GM19193 (cell line): ENCODE measurements around the gene PPP2R2C.

ENCODE experiments used
- POLR2A ChIP-seq: IDR thresholded peaks from 4 replicates; pipeline ENCODE4 v1.6.1; 2011; ENCODE audit not compliant: insufficient read depth, insufficient read length; ENCODE audit errors: extremely low read depth

PPP2R2C gene

GRCh38 chr4:6448476-6449170, 23.8 kb downstream of the PPP2R2C start:
- no peak for TF ChIP-seq POLR2A

- no peak for TF ChIP-seq POLR2A
Measured at GRCh38 chr4:6447672-6448171, 24.7 kb downstream of the PPP2R2C start.

DNA sequence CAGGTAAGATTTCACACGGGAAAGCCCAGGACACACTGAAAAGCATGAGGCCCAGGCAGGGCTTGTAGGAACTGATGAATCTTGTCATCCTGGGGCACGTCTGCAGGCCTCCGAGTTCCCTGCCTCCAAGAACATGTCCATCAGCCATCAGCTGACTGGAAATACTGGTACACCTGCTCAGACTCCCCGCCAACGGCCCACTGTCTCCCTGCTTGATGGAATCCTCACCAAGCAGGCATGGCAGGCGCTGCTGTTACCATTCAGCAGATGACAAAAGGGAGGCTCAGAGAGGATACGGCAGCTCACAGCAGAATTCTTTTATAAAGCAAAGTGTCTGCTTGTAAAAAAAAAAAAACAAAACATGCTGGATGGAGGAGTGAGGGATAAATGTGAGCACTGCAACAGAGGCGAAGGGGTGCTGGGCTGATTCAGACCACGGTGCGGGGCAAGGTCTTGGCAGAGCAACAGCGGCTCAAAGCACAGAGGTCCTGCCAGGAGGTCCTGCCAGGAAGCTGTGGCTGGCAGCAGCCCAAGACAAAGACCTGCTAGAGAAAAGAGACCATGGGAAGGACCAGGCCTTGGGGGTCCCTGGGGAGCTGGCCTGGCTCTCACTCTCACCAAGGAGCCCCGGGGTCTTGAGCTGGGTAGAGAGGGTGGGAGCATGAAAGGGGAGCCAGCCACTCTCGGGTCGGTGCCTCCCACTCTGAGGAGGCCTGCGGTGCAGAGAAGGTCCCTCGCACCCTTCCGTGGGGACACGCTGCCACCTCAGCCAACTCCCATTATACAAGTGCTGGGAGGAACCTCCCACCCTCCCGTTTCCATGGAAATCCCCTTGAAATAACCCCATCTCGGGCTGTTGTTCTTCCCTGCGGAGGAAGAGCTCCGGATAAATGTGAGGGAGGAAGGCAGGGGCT, 25.6 kb downstream of the PPP2R2C start:
- no peak for TF ChIP-seq POLR2A

DNA sequence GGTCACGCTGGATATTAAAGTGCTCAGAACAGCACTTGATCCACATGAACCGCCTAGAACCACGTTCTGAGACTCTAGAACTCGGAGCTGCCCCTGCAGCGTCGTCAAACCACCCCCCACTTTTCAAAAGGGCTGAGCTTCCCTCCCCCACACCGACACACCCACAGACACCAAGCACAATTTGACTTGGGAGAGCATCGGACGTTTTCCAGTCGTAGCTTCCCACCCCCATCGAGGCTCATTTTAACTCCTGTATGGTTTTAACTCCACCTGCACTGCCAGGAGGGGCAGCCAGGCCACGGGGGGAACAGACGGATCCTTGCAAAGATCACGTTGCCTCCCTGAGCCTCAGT, 26.3 kb downstream of the PPP2R2C start:
- TF ChIP-seq POLR2A = no peak

- TF ChIP-seq POLR2A = no peak
Measured at GRCh38 chr4:6445403-6446129, 26.8 kb downstream of the PPP2R2C start.

- no peak for TF ChIP-seq POLR2A
Measured at GRCh38 chr4:6444582-6444981, 27.8 kb downstream of the PPP2R2C start.

DNA sequence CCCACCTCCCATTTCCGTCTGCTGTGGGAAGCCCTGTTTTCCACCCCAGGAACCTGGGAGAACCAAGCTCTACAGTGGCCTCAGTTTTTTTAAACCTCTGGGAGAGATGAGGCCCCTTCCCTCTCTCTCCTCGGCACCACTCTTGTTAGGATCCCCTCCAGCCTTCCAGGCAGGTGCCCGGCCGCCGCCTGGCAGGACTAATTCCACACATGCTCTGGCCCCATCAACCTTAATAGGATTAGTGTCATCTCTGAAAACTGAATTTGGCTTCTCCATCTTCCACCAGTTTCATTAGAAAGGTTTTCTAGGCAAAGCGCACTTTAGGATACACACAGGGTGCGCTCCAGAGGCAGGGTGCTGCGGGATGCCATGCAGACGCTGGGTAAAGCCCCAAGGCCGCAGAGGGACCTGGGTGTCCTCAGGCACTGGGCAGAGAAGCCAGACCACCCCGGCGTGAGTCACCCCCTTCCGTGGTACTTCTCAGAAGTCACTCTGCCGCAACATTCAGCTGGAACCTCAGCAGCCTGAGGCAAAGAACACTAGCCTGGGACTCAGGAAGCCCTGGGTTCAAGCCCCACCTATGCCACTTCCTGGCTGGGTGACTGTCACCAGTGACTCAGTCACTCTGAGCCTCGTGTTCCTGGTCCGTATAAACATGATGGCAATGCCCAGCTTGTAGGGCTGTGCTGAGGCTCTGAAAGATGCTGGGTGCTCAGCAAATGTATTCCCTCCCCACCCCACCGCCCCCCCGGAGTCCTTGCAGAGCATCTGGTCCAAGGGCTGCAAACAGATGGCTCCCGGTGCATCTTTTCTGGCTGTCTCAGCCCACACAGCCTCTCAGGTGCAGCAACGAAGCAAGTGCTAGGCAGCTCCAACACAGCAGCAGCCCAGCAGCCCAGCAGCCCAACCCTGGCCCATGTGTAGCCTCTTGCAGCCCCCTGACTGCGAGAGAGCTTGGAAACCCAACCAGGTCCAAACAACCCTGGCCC, 29.1 kb downstream of the PPP2R2C start:
- TF ChIP-seq POLR2A = no peak

GRCh38 chr4:6442555-6442954, 29.9 kb downstream of the PPP2R2C start:
- no peak for TF ChIP-seq POLR2A

DNA sequence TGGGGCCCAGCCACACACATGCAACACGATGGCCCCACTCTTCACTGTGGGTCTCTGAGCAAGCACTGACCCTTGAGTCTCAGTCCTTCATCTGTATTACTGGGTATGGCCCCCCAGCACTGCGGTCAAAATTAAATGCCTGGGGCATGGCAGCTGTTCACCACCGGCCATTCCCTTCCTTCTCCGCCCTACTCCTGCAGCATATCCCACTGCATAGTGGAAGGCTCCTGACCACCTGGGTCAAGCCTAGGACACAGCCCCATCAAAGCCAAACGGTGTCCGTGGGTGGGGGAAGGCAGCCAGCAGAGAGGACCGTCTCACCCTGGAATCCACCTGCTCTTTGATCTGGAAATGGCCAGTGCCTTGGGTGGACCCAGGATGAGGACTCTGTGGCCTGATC, 30.7 kb downstream of the PPP2R2C start:
- no peak for TF ChIP-seq POLR2A

- no peak for TF ChIP-seq POLR2A
Measured at GRCh38 chr4:6441202-6441582, 31.2 kb downstream of the PPP2R2C start.

DNA sequence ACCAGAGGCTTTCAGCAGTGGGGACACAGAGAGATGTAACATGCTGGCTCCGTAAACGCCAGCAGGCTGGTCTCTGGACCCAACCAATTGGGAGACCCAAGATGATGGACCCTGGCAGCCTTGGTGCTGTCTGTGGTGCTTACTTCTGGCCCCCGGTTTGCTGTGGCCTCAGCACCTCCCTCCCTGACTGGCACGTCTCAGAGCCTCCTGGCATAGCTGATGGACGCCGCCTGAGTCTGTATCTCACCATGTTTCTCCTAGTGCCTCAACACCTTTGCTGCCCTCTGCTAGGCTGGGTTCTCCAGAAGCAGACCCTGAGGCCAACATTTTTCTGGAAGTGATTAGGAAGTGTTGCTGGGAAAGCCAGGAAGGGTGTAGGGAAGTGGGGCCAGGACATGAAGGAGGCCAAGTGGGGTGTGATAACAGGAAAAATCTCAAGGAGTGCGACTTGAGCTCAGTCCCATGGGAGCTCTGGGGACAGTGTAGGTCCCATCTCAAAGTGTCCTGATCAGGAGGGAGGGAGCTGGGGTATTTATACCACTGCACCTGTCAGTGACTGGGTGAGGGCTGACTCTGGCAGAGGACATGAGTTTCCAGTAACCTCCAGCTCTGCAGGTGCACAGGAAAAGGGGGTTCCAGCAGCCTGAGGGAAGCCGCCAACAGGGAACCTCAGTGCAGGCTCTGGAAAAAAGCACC, 31.8 kb downstream of the PPP2R2C start:
- TF ChIP-seq POLR2A = no peak

GRCh38 chr4:6439120-6439762, 33.2 kb downstream of the PPP2R2C start:
- TF ChIP-seq POLR2A = no peak

DNA sequence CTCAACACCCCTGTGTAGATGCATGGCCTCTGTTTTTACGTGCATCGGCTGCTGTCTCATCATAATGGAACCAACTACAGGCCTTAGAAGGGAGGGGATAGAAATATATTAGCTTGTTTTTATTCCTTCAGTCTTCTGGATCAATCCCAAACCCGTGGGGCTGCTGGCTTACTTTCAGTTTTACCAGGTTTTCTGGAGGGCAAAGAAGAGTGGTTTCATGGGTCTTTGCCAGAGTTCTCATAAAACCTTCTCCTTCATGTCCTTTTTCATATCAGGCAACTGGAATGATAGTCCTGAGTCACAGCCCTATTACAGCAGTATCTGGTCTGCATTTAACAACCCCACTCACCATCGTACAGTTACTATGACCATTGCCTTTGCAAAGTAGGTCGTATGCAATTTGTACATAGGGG, 34.6 kb downstream of the PPP2R2C start:
- no peak for TF ChIP-seq POLR2A

- TF ChIP-seq POLR2A = no peak
Measured at GRCh38 chr4:6435010-6435409, 37.4 kb downstream of the PPP2R2C start.

GRCh38 chr4:6430927-6431326, 41.5 kb downstream of the PPP2R2C start:
- TF ChIP-seq POLR2A = no peak
